Hematopoietic multipotent progenitor cell (in vitro differentiated cells): ENCODE measurements around the gene HECW1. TPM values are rescaled to one million over a fixed set of nuclear protein-coding genes. Genes with fewer than 3 reads are reported as not detected.

Experiments
- DNase-seq, 3 donors: peaks; one replicate each; pipeline ENCODE4 v3.0.0-alpha.2; 2011 to 2015; ENCODE audit warnings: low read depth in 2 of 3, low spot score in 2 of 3
- total RNA-seq: library from RNA; depleted of rRNA; stranded (reverse); fragments of >200 nt; gene quantifications from one replicate; pipeline ENCODE4 v1.2.3, GENCODE V29; 2012

The HECW1 gene
- total RNA-seq, 1 donor: not detected

- DNase-seq: no peak
Observed at GRCh38 chr7:43522406-43523156, 410.1 kb downstream of the HECW1 start.

- DNase-seq: no peak
Observed at GRCh38 chr7:43528576-43529354, 416.3 kb downstream of the HECW1 start.

- DNase-seq: no peak
Observed at GRCh38 chr7:43530553-43531410, 418.3 kb downstream of the HECW1 start.

GRCh38 chr7:43531700-43532099, 419.3 kb downstream of the HECW1 start:
- DNase-seq: peak in 1 of 3 donors; percentile 2

- no peak for DNase-seq
Observed at GRCh38 chr7:43533801-43534479, 421.5 kb downstream of the HECW1 start.

GRCh38 chr7:43535031-43535451, 422.6 kb downstream of the HECW1 start:
- no peak for DNase-seq

GRCh38 chr7:43535810-43536585, 423.6 kb downstream of the HECW1 start:
- no peak for DNase-seq

GRCh38 chr7:43536773-43537172, 424.3 kb downstream of the HECW1 start:
- no peak for DNase-seq

GRCh38 chr7:43537765-43538403, 425.4 kb downstream of the HECW1 start:
- no peak for DNase-seq

GRCh38 chr7:43538404-43538771, 425.9 kb downstream of the HECW1 start:
- DNase-seq: no peak

GRCh38 chr7:43540471-43540870, 428.0 kb downstream of the HECW1 start:
- no peak for DNase-seq

GRCh38 chr7:43542716-43543115, 430.3 kb downstream of the HECW1 start:
- no peak for DNase-seq

- no peak for DNase-seq
Observed at GRCh38 chr7:43546231-43546630, 433.8 kb downstream of the HECW1 start.

GRCh38 chr7:43550427-43550826, 438.0 kb downstream of the HECW1 start:
- DNase-seq: no peak

GRCh38 chr7:43552122-43552521, 439.7 kb downstream of the HECW1 start:
- DNase-seq: no peak

GRCh38 chr7:43553999-43554398, 441.6 kb downstream of the HECW1 start:
- peak in 1 of 3 donors; percentile 28 for DNase-seq

GRCh38 chr7:43554423-43554822, 442.0 kb downstream of the HECW1 start:
- DNase-seq: no peak

GRCh38 chr7:43557831-43558495, 445.5 kb downstream of the HECW1 start:
- DNase-seq: no peak
